Osteoblast (primary cell): ENCODE measurements around the gene ZDHHC5. TPM values are rescaled to one million over a fixed set of nuclear protein-coding genes. Genes with fewer than 3 reads are reported as not detected.

Experiments used
- DNase-seq: peaks from one replicate; pipeline ENCODE4 v3.0.0; 2011; ENCODE audit warnings: low spot score, mixed read lengths; ENCODE audit not compliant: insufficient read length; ENCODE audit errors: missing footprints
- H2AFZ ChIP-seq: 2 replicates; pipeline ENCODE4 v1.6.0; 2011; ENCODE audit warnings: mild to moderate bottlenecking, low read length
- H3K27ac ChIP-seq: 2 replicates; pipeline ENCODE4 v1.5.1; 2011; ENCODE audit warnings: mild to moderate bottlenecking, low read depth, low read length, moderate library complexity
- H3K27me3 ChIP-seq: 2 replicates; pipeline ENCODE4 v1.6.0; 2012; ENCODE audit warnings: mild to moderate bottlenecking, control low read depth, inconsistent platforms, low read length, moderate library complexity; ENCODE audit not compliant: insufficient read depth
- H3K36me3 ChIP-seq: 2 replicates; pipeline ENCODE4 v1.5.1; 2011; ENCODE audit warnings: mild to moderate bottlenecking, low read length, control low read depth, moderate library complexity; ENCODE audit not compliant: insufficient read depth
- H3K4me1 ChIP-seq: 2 replicates; pipeline ENCODE4 v1.5.1; 2011; ENCODE audit warnings: mild to moderate bottlenecking, low read length, control low read depth, moderate library complexity; ENCODE audit not compliant: insufficient read depth
- H3K4me2 ChIP-seq: 2 replicates; pipeline ENCODE4 v1.6.0; 2011; ENCODE audit warnings: mild to moderate bottlenecking, low read length; ENCODE audit not compliant: insufficient read depth
- H3K4me3 ChIP-seq: fragments of 200-600 bp; sonication (generic); 3 replicates; pipeline ENCODE4 v1.5.1; 2012; ENCODE audit warnings: mild to moderate bottlenecking, low read length, inconsistent platforms; ENCODE audit not compliant: insufficient read depth
- H3K79me2 ChIP-seq: 2 replicates; pipeline ENCODE4 v1.6.0; 2012; ENCODE audit warnings: mild to moderate bottlenecking, low read length, control low read depth, inconsistent platforms; ENCODE audit not compliant: insufficient read depth
- H3K9me3 ChIP-seq: 2 replicates; pipeline ENCODE4 v1.5.1; 2011; ENCODE audit warnings: low read depth, low read length, control low read depth
- H4K20me1 ChIP-seq: 2 replicates; pipeline ENCODE4 v1.6.0; 2012; ENCODE audit warnings: mild to moderate bottlenecking, low read length, control low read depth; ENCODE audit not compliant: insufficient read depth
- total RNA-seq: library from RNA; depleted of rRNA; stranded (reverse); fragments of >200 nt; gene quantifications from 2 replicates; pipeline ENCODE4 v1.2.3, GENCODE V29; 2012
- TF ChIP-seq, protein P1 (sequence below): IDR thresholded peaks from 2 replicates; pipeline ENCODE4 v1.5.1; 2011; ENCODE audit warnings: mild to moderate bottlenecking, low read depth, low read length, moderate library complexity; ENCODE audit errors: extremely low read depth

Gene ZDHHC5
- total RNA-seq, 1 donor = 48.9 TPM

DNA sequence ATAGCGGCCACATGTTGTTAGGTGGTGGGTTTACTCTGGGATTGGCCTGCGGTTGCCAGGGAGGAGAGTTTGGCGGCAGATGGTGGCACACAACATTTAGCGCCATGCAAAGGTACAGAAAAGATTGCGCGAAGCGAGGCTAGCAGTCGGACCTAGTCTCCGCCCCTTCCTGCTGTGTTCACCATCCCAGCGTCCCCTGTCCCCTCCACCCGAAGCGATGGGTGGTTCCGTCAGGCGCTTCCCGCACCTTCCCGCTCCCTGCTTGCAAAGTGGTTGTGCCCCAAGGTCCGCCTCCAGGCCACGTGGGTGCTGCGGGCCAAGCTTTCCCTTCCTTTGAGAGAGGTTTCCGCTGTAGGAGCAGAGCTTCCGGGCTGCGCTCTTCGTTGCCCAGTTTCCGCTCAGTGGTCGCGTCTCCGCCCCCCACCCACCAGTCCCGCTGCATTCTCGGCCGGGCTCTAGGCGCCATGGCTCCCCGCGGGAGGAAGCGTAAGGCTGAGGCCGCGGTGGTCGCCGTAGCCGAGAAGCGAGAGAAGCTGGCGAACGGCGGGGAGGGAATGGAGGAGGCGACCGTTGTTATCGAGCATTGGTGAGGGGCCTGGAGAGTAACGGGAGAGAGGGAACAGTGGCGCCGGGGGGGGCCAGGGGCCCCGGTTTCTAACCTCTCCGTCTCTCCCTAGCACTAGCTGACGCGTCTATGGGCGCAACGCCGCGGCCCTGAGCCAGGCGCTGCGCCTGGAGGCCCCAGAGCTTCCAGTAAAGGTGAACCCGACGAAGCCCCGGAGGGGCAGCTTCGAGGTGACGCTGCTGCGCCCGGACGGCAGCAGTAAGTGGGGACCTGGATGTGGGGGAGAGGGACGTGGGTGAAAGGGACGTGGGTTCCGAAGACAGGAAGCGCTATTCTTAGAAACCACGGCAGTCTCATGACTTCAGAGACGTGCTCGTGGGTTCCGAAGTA lies 73.5 kb downstream of the ZDHHC5 start, which contains the start of gene SELENOH:
Gene SELENOH (plus strand): TSS at position 360 of the 955 bp plus-strand sequence. CDS start 105 bp downstream, at position 465.
- Histone ChIP-seq H3K4me2 (peak within 1 kb of the TSS; percentile 96), H3K4me1 (peaks cover 10% of the 10 kb centered on the region), H3K4me3 (peak within 1 kb of the TSS; percentile 98), H3K36me3 (peaks cover 44% of the 10 kb centered on the region), H3K79me2 (peaks cover 41% of the 10 kb centered on the region), H4K20me1 (peaks cover 9% of the 10 kb centered on the region), H3K27ac (peak within 1 kb of the TSS; percentile 93), H2AFZ (peak within 1 kb of the TSS; percentile 97), H3K9me3 (no peaks in the 10 kb centered on the region), H3K27me3 (no peaks in the 10 kb centered on the region)
- TF ChIP-seq, protein P1, sequence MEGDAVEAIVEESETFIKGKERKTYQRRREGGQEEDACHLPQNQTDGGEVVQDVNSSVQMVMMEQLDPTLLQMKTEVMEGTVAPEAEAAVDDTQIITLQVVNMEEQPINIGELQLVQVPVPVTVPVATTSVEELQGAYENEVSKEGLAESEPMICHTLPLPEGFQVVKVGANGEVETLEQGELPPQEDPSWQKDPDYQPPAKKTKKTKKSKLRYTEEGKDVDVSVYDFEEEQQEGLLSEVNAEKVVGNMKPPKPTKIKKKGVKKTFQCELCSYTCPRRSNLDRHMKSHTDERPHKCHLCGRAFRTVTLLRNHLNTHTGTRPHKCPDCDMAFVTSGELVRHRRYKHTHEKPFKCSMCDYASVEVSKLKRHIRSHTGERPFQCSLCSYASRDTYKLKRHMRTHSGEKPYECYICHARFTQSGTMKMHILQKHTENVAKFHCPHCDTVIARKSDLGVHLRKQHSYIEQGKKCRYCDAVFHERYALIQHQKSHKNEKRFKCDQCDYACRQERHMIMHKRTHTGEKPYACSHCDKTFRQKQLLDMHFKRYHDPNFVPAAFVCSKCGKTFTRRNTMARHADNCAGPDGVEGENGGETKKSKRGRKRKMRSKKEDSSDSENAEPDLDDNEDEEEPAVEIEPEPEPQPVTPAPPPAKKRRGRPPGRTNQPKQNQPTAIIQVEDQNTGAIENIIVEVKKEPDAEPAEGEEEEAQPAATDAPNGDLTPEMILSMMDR = no peak
- DNase-seq = peak; percentile 98

- Histone ChIP-seq H4K20me1 (peaks cover 9% of the 10 kb centered on the region), H3K79me2 (peaks cover 38% of the 10 kb centered on the region), H3K4me1 (peaks cover 10% of the 10 kb centered on the region), H2AFZ (peak overlapping the region; percentile 93), H3K27ac (peak overlapping the region; percentile 93), H3K27me3 (no peaks in the 10 kb centered on the region), H3K4me3 (peak overlapping the region; percentile 98), H3K9me3 (no peaks in the 10 kb centered on the region), H3K4me2 (peak overlapping the region; percentile 96), H3K36me3 (peaks cover 49% of the 10 kb centered on the region)
- DNase-seq = no peak
- TF ChIP-seq, protein P1 = no peak
Observed at GRCh38 chr11:57742087-57742452, 74.2 kb downstream of the ZDHHC5 start.

GRCh38 chr11:57744357-57744756 lies 76.4 kb downstream of the ZDHHC5 start:
- DNase-seq = no peak
- Histone ChIP-seq H3K27ac (no peak overlapping the region), H3K4me2 (no peak overlapping the region), H3K4me1 (peaks cover 10% of the 10 kb centered on the region), H4K20me1 (peaks cover 9% of the 10 kb centered on the region), H3K36me3 (peaks cover 33% of the 10 kb centered on the region), H3K27me3 (no peaks in the 10 kb centered on the region), H3K9me3 (no peaks in the 10 kb centered on the region), H2AFZ (no peak overlapping the region), H3K4me3 (no peak overlapping the region), H3K79me2 (peaks cover 33% of the 10 kb centered on the region)
- TF ChIP-seq, protein P1 = no peak

DNA sequence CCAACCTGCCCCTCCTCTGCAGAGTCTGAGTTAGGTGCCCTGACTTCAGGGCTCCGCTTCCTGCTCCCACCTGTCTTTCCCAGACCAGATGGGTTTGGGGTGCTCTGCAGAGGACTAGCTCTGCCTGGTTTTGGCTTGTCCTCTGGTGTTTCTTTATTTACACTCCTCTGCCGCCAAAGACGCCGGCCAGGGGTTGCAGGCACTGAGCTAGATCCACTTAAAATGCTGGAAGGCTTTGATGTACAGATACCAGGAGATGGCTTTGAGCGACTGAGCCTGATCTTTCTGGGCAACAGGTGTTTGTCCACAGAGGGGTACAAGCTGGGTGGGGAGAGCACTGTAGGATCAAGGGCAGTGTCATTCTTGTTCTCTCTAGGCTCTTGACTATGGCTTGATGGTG lies 77.3 kb downstream of the ZDHHC5 start:
- H3K4me2 ChIP-seq = no peak overlapping the region
- H3K36me3 ChIP-seq = peaks cover 33% of the 10 kb centered on the region
- H3K79me2 ChIP-seq = peaks cover 33% of the 10 kb centered on the region
- no peaks in the 10 kb centered on the region for H3K27me3 ChIP-seq
- H3K4me1 ChIP-seq = peaks cover 10% of the 10 kb centered on the region
- no peak overlapping the region for H3K27ac ChIP-seq
- no peaks in the 10 kb centered on the region for H3K9me3 ChIP-seq
- no peak overlapping the region for H3K4me3 ChIP-seq
- peaks cover 9% of the 10 kb centered on the region for H4K20me1 ChIP-seq
- H2AFZ ChIP-seq = no peak overlapping the region
- TF ChIP-seq, protein P1 = no peak
- no peak for DNase-seq
